Mesenteric fat pad (tissue), 1 donor: ENCODE results near the gene PLD5. TPM values are rescaled to one million over a fixed set of nuclear protein-coding genes. Genes with fewer than 3 reads are reported as not detected.
"Not testable (repeated sequence)": the region's sequence is repeated elsewhere in the genome, so short reads cannot be mapped to it uniquely, and the experiment has no call there.

ENCODE experiments used
- DNase-seq: peaks from one replicate; pipeline ENCODE4 v3.0.0-alpha.2; 2020; ENCODE audit warnings: low spot score
- total RNA-seq: library from RNA; stranded (reverse); fragmentation: NEBNext Ultra II Directional; extraction: Animal tissue kit (Norgen Biotek cat#: 25700); gene quantifications from one replicate; pipeline ENCODE4 v1.2.1, GENCODE V29; 2021
- donor health status: DM: yes; HTN: yes; CAD: no.

Gene PLD5
- total RNA-seq, 1 donor from 2014 or later: 0.26 TPM

- no peak for DNase-seq
These were observed 345.4 kb downstream of the PLD5 start for GRCh38 chr1:242178924-242179708.

- DNase-seq: no peak
These were observed 346.1 kb downstream of the PLD5 start for GRCh38 chr1:242178436-242178835.

DNA sequence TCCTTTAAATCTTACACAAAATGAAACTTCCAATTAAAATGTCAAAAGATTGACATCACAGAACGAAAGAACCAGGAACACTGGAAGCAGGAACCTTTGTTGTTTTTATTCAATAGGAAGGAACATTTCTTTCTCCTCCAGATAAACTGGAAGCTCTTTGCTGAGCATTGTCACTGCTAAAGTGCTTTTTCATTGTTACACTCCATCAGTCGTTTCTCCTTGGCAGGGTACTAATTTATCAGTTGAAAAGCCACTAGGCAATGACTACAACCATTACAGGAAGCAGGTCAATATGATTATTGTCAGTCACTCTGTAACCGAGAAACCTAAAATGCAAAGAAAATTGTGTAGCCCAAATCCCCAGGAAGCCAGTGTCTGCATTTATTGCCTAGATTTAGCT, 362.4 kb downstream of the PLD5 start:
- DNase-seq: no peak

GRCh38 chr1:242147096-242147976, 377.2 kb downstream of the PLD5 start:
- DNase-seq: no peak

- DNase-seq: no peak
These were observed 377.8 kb downstream of the PLD5 start for GRCh38 chr1:242146652-242147051.

- DNase-seq: no peak
These were observed 383.7 kb downstream of the PLD5 start for GRCh38 chr1:242140836-242141235.

DNA sequence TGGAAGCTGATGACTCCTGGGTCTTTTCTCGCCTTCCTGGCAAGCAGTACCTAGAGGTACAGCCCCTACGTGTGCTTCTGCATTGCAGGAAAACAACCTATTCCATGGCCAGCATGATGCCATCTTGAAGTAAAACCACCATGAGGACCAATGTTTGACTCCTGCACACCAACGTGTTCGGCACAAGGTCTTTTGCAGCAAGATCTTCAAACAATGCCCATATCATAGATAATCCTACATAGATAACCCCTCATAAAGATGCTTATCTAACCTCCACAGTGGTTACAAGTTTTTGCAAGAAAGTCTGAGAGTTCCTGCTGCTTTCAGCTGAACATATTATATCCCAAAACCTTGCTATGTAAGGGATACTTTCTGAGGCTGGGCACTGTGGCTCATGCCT, 384.5 kb downstream of the PLD5 start:
- no peak for DNase-seq

DNA sequence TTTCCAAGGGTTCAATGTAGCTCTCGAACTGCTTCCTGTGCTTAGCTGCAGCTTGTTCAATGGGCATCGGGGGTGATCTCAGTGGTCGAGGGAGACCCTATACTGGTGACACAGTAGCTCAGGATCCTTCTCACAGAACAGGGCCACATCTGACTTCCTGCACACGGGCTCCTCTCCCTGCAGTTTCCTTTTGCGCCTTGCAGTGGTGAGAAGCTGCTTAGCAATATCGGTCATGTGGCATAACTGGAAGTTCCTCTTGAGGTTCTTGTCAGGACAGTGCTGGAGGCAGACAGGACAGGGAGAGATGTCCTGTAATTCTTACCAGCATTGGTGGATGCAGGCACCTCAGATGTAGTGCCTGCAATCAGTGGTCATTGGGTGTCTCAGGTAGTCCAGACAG, 385.1 kb downstream of the PLD5 start:
- DNase-seq: no peak

- DNase-seq: no peak
These were observed 390.7 kb downstream of the PLD5 start for GRCh38 chr1:242133796-242134195.

DNA sequence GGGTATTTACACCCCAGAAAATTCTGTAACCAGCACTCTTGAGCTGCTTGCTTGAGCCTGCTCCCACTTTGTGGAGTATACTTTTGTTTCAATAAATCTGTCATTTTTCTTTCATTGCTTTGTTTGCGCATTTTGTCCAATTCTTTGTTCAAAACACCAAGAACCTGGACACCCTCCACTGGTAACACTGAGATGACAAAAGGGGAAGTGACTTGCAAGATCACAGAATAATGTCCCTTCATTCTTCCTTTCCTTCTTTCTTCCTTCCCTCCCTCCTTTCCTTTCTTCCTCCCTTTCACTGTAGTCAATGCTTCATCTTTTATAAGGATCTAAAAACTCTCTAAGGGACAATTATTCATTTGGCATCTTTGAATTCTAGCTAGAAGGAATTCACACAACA, 391.1 kb downstream of the PLD5 start:
- no peak for DNase-seq

DNA sequence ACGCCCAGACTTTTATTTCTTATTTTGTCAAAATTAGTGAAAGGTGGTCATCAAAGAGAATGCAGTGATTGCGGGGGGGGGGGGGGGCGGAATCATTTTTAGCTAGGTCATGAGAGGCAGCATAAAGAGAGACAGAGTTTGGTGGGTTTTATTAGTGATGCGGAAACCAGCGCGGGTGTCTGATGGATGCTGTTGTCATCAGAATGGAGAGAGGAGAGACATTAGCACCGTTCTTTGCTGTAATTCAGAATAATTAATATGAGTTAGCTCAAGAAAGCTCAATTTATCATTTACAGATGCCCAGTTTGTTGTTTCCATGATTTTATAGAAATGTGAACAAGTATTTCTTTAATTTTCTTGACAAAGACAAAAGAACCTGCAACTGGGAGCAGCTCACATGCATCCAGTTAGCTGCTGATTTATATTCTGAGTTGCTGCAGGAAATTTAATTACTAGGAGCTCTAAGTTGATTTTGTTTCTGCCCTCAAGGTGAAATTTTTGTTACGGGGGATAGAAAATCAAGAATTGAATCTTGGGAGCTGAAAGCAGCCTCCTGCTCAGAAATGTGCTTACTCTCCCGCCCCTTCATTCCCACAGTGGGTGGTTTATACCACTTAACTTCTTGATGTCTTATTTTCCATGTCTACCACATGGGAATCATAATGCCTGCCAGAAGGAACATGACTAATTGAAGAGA, 392.2 kb downstream of the PLD5 start:
- no peak for DNase-seq

- DNase-seq: no peak
These were observed 395.5 kb downstream of the PLD5 start for GRCh38 chr1:242128951-242129502.

DNA sequence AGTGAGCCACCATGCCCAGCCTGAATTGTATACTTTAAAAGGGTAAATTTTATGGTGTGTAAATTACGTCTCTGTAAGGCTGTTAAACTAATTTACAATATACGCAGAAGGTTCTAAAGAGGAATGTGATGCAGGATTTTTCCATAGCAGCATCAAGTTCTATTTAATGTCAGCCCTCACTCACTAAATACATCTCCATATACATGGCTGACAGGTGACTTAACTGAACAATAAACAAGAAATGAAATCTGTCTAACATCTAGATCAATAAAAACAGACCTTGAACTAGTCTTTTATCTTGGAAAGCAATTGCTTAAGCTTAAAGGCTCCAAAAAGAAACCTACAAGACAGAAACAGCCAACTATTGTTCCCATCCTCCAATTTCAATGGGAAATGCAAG, 404.1 kb downstream of the PLD5 start:
- no peak for DNase-seq

DNA sequence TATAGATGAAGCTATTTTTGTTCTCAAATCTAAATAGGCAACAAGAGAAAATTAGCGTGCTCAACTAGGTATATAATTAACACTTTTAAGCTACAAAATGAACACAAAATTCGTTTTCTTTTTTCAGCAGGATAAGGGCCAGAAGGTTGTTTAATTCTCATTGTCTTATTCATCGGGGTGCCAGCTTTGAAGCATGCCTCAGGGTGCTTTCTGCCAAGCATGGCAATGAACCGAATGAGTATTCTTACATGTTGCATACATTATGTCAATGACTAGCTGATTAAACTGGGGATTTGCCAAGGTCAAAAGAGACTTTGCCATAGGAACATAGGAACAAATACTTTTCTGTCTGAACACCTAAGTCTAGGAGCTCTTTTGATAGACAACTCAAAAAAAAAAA, 423.6 kb downstream of the PLD5 start:
- no peak for DNase-seq

DNA sequence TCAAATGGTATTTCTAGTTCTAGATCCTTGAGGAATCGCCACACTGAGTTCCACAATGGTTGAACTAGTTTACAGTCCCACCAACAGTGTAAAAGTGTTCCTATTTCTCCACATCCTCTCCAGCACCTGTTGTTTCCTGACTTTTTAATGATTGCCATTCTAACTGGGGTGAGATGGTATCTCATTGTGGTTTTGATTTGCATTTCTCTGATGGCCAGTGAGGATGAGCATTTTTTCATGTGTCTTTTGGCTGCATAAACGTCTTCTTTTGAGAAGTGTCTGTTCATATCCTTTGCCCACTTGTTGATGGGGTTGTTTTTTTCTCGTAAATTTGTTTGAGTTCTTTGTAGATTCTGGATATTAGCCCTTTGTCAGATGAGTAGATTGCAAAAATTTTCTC, 427.2 kb downstream of the PLD5 start:
- DNase-seq: not testable (repeated sequence)

DNA sequence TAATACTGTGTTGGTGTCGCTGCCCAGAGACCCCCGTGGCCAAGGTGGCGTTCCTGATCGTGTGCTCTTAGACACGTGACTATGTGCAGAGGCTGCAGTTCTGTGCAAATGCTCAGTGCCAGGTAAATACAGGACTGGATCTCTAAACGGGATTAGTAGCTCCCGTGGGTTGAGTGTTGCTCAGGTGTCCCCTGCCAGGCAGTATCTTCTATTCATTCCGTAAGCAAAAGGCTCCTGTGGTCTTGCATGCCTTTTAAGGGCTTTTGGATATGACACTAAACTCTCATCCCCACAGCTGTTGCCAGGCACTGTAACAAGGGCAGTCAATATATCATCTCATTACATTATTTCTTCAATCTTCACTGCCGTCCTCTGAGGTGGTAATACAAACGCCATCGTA, 431.4 kb downstream of the PLD5 start:
- no peak for DNase-seq

- no peak for DNase-seq
These were observed 434.6 kb downstream of the PLD5 start for GRCh38 chr1:242089911-242090310.

DNA sequence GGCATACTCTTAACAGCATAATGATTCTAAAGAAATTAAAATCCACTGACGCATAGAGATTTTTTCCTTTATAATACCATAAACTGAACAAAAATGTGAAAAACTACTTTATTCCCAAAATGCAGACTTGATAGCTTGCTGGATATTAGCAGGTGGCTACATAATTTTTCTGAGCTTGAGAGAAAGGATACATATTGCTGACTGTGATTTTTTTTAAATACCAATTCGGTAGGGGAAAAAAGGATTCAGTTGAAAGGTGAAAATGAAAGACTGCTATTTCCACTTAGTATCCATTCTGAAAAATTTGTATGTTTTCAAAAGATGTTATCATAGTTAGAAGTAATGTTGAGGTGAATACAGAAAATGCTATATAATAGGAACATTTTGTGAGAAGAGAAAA, 435.6 kb downstream of the PLD5 start:
- no peak for DNase-seq

- DNase-seq: no peak
These were observed 437.8 kb downstream of the PLD5 start for GRCh38 chr1:242086706-242087105.

GRCh38 chr1:242086093-242086492, 438.4 kb downstream of the PLD5 start:
- DNase-seq: no peak

- no peak for DNase-seq
These were observed 440.8 kb downstream of the PLD5 start for GRCh38 chr1:242083742-242084141.

GRCh38 chr1:242081446-242081845, 443.1 kb downstream of the PLD5 start:
- no peak for DNase-seq
